Endothelial cell (in vitro differentiated cells): ENCODE data around the gene PAF1. TPM values are rescaled to one million over a fixed set of nuclear protein-coding genes. Genes with fewer than 3 reads are reported as not detected.

Experiments used
- DNase-seq: peaks from one replicate; pipeline ENCODE4 v3.0.0; 2021; ENCODE audit warnings: low spot score
- H3K27ac Mint-ChIP-seq: one replicate; pipeline ENCODE4 v1.8.0; 2021; ENCODE audit warnings: mixed read lengths, inconsistent platforms; ENCODE audit not compliant: unreplicated experiment
- H3K27me3 Mint-ChIP-seq: one replicate; pipeline ENCODE4 v1.8.0; 2021; ENCODE audit warnings: mild to moderate bottlenecking, moderate library complexity, mixed read lengths, inconsistent platforms; ENCODE audit not compliant: unreplicated experiment
- H3K36me3 Mint-ChIP-seq: one replicate; pipeline ENCODE4 v1.8.0; 2021; ENCODE audit warnings: mild to moderate bottlenecking, low read depth, mixed read lengths, inconsistent platforms; ENCODE audit not compliant: unreplicated experiment
- H3K4me1 Mint-ChIP-seq: one replicate; pipeline ENCODE4 v1.8.0; 2021; ENCODE audit warnings: mild to moderate bottlenecking, mixed read lengths, inconsistent platforms; ENCODE audit not compliant: unreplicated experiment
- H3K4me3 Mint-ChIP-seq: one replicate; pipeline ENCODE4 v1.8.0; 2021; ENCODE audit warnings: mild to moderate bottlenecking, mixed read lengths, inconsistent platforms; ENCODE audit not compliant: unreplicated experiment
- H3K9me3 Mint-ChIP-seq: one replicate; pipeline ENCODE4 v1.8.0; 2021; ENCODE audit warnings: mixed read lengths, inconsistent platforms; ENCODE audit not compliant: unreplicated experiment
- CTCF ChIP-seq: fragments of 200-600 bp; sonication (generic); IDR thresholded peaks from one replicate; pipeline ENCODE4 v1.5.0; 2021; ENCODE audit warnings: antibody characterized with exemption; ENCODE audit not compliant: unreplicated experiment
- long read RNA-seq: library from polyadenylated mRNA; unstranded; transcript quantifications from one replicate; pipeline ENCODE4 v2.0.0, GENCODE V29; 2020; ENCODE audit not compliant: unreplicated experiment
- total RNA-seq: library from RNA; stranded (reverse); fragmentation: NEBNext Ultra II Directional; extraction: Animal tissue kit (Norgen Biotek cat#: 25700); gene quantifications from one replicate; pipeline ENCODE4 v1.2.1, GENCODE V29; 2021; ENCODE audit not compliant: unreplicated experiment

Gene PAF1
- total RNA-seq = 31.7 TPM
- long read RNA-seq, transcript PAF1-201 (14 exons, 2,066 nt) = major isoform, 52 of 64 reads
- long read RNA-seq, partial matches to known transcripts = 3 of 64 reads
- long read RNA-seq, other reads (novel, unspliced or antisense) = 9 of 64 reads

GRCh38 chr19:39390751-39391437, at the start of gene PAF1, which contains the start of gene MED29:
Gene PAF1 (minus strand): TSS chr19:39391106. CDS start chr19:39390864, 242 bp downstream.
Gene MED29 (plus strand): TSS chr19:39391378. CDS start chr19:39391423, 45 bp downstream.
- Mint-ChIP-seq H3K4me3 (peak within 1 kb of the TSS; percentile 98), H3K36me3 (peaks cover 37% of the 10 kb centered on the region), H3K9me3 (no peaks in the 10 kb centered on the region), H3K4me1 (peaks cover 19% of the 10 kb centered on the region), H3K27ac (peak within 1 kb of the TSS; percentile 93), H3K27me3 (peaks cover 15% of the 10 kb centered on the region)
- peak; percentile 87 for DNase-seq
- no peak for TF ChIP-seq CTCF

DNA sequence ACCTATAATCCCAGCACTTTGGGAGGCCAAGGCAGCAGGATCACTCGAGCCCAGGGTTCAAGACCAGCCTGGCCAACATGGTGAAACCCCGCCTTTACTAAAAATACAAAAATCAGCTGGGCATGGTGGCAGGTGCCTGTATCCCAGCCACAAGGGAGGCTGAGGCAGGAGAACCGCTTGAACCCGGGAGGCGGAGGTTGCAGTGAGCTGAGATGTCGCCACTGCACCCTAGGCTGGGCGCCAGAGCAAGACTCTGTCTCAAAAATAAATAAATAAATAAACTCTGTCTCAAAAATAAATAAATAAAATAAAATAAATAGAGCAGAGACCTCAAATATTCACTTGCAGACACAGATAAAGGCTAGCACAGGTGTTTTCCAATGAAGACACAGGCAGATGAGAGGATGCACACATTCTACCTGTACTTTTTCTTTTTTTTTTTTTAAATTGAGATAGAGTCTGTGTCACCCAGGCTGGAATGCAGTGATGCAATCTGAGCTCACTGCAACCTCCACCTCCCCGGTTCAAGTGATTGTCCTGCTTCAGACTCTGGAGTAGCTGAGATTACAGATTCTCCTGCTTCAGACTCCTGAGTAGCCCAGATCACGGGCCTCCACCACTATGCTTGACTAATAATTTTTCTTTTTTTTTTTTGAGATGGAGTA, 47.5 kb upstream of the PAF1 start:
- DNase-seq = no peak
- Mint-ChIP-seq H3K27ac (no peak overlapping the region), H3K27me3 (peaks cover 24% of the 10 kb centered on the region), H3K4me1 (peaks cover 34% of the 10 kb centered on the region), H3K4me3 (no peak overlapping the region), H3K36me3 (peaks cover 21% of the 10 kb centered on the region), H3K9me3 (no peaks in the 10 kb centered on the region)
- TF ChIP-seq CTCF = no peak

DNA sequence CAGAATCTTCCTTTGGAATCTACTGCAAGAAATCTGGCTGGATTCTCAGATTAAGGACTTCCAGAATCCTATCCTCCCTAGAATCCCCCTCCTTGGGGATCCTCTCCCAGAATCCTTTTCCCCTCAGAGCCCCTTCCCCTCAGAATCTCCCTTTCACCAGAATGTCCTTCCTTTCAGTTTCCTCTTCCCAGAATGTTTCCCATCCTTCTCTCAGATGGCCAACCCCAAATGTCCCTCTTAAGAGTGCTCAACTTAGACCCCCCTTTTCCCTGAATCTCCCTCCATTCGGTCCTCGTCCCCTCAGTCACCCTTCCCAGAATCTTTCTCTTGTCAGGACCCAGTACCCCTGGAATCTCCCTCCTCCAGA, 45.4 kb upstream of the PAF1 start:
- TF ChIP-seq CTCF = no peak
- no peak for DNase-seq
- peaks cover 21% of the 10 kb centered on the region for H3K27me3 Mint-ChIP-seq
- peaks cover 29% of the 10 kb centered on the region for H3K36me3 Mint-ChIP-seq
- peak overlapping the region; percentile 100 for H3K4me3 Mint-ChIP-seq
- no peaks in the 10 kb centered on the region for H3K9me3 Mint-ChIP-seq
- H3K4me1 Mint-ChIP-seq = peaks cover 34% of the 10 kb centered on the region
- peak overlapping the region; percentile 99 for H3K27ac Mint-ChIP-seq

GRCh38 chr19:39435499-39436349, 44.8 kb upstream of the PAF1 start, which contains the start of gene RPS16:
Gene RPS16 (minus strand): TSS chr19:39435949. CDS start chr19:39435895, 54 bp downstream.
- H3K36me3 Mint-ChIP-seq = peaks cover 29% of the 10 kb centered on the region
- H3K27ac Mint-ChIP-seq = peak within 1 kb of the TSS; percentile 99
- no peaks in the 10 kb centered on the region for H3K9me3 Mint-ChIP-seq
- H3K4me1 Mint-ChIP-seq = peaks cover 34% of the 10 kb centered on the region
- no peak for TF ChIP-seq CTCF
- DNase-seq = peak; percentile 97
- peaks cover 21% of the 10 kb centered on the region for H3K27me3 Mint-ChIP-seq
- H3K4me3 Mint-ChIP-seq = peak within 1 kb of the TSS; percentile 100
